ENCODE results near the gene PDGFD. TPM values are rescaled to one million over a fixed set of nuclear protein-coding genes. Genes with fewer than 3 reads are reported as not detected.

PDGFD gene
- total and polyA plus RNA-seq, 2 donors (not counting 1 experiment from before 2014, with no cell fraction given): 0.07 to 0.71 TPM

DNA sequence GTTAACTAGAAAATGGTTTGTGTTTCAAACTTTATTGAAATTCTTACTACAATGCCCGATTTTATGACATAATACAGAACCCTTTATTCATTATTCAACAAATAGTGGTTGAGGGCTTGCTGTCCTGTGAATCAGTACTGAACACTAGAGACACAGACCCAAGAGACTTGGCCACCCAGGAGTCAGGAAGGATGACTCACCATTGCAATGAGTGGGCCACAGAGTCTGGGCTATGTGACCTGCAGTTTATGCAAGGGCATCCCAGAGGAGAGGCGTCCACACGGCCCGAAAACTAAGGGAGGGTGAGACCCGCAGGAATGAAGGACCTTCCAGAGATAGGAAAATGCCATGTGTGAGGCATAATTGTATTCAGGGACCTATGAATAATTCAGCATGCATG, 271.3 kb downstream of the PDGFD start:
- TF ChIP-seq, protein P1, sequence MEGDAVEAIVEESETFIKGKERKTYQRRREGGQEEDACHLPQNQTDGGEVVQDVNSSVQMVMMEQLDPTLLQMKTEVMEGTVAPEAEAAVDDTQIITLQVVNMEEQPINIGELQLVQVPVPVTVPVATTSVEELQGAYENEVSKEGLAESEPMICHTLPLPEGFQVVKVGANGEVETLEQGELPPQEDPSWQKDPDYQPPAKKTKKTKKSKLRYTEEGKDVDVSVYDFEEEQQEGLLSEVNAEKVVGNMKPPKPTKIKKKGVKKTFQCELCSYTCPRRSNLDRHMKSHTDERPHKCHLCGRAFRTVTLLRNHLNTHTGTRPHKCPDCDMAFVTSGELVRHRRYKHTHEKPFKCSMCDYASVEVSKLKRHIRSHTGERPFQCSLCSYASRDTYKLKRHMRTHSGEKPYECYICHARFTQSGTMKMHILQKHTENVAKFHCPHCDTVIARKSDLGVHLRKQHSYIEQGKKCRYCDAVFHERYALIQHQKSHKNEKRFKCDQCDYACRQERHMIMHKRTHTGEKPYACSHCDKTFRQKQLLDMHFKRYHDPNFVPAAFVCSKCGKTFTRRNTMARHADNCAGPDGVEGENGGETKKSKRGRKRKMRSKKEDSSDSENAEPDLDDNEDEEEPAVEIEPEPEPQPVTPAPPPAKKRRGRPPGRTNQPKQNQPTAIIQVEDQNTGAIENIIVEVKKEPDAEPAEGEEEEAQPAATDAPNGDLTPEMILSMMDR (IDR thresholded peaks at IDR 0.05): no peak
- no peak for TF ChIP-seq EZH2 (IDR thresholded peaks at IDR 0.05; ENCODE audit: borderline replicate concordance, insufficient read depth, low read depth, low read length, poor library complexity, severe bottlenecking)
- H3K4me3 Mint-ChIP-seq: no peak overlapping the region
- H3K4me1 Mint-ChIP-seq: peaks cover 10% of the 10 kb centered on the region
- no peak overlapping the region for H3K27ac Mint-ChIP-seq
- Histone ChIP-seq H4K20me1 (ENCODE audit: control insufficient read depth, insufficient read depth, low read length, poor library complexity, severe bottlenecking) (no peaks in the 10 kb centered on the region), H3K79me2 (ENCODE audit: control insufficient read depth, insufficient read depth, low read length) (no peaks in the 10 kb centered on the region), H3K9ac (ENCODE audit: low read length) (no peak overlapping the region), H3K4me3 (ENCODE audit: control extremely low read depth in 1 of 5, extremely low read depth in 1 of 5, insufficient read depth in 1 of 5, low read depth in 2 of 5, low read length in 4 of 5) (no peak overlapping the region), H3K36me3 (replicated peaks in 1 of 2; ENCODE audit: control extremely low read depth in 1 of 2, control insufficient read depth in 1 of 2, extremely low read depth in 1 of 2, insufficient read depth in 2 of 2, low read length in 1 of 2) (no peaks in the 10 kb centered on the region), H2AFZ (ENCODE audit: insufficient read depth, low read depth, low read length, poor library complexity, severe bottlenecking) (no peak overlapping the region), H3K9me3 (ENCODE audit: control extremely low read depth in 1 of 3, control insufficient read depth in 2 of 3, insufficient read depth in 1 of 3, low read length in 2 of 3) (peaks cover 0 to 8% (median 2%) of the 10 kb centered on the region in 3 donors), H3K27me3 (replicated peaks in 1 of 4; ENCODE audit: control extremely low read depth in 1 of 4, control insufficient read depth in 3 of 4, insufficient read depth in 4 of 4, low read length in 3 of 4) (peaks cover 0 to 8% (median 4%) of the 10 kb centered on the region in 4 experiments), H3K4me1 (ENCODE audit: control insufficient read depth in 2 of 2, insufficient read depth in 2 of 2, low read length in 2 of 2) (peaks cover 9 to 11% of the 10 kb centered on the region in 2 donors), H3K27ac (ENCODE audit: low read length in 2 of 2) (no peak overlapping the region), H3K4me2 (replicated peaks; ENCODE audit: low read depth, low read length, poor library complexity, severe bottlenecking) (no peak overlapping the region)
- ChIA-PET POLR2A (no interaction called here), CTCF (no interaction called here)
- 98% methylated on average over 4 of the region's 5 CpGs for WGBS (ENCODE audit: insufficient coverage)
- ATAC-seq (ENCODE audit: low read depth): no peak
- DNase-seq: no peak
- intact Hi-C loops (cut with micrococcal nuclease): no loop called here
- no peaks in the 10 kb centered on the region for H3K9me3 Mint-ChIP-seq (ENCODE audit: insufficient read depth)
- H3K27me3 Mint-ChIP-seq: peaks cover 11% of the 10 kb centered on the region

DNA sequence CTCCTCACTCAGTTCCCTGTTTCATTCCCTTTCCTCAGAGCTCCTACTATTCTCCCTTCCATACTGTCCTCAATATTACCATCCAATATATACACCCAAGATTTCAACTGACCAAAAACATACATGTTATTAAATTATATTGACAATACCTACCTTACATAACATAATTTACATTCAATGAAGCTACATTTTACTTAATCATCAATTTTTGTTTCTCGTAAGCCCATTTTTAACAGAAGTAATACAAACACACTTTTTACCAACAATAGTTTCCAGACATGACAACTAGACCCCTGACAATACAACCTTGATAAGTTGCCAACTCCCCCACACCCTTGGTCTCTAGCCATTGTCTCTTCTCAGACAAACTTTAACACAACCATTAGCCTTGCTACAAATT, 273.3 kb downstream of the PDGFD start:
- Histone ChIP-seq H3K79me2 (ENCODE audit: control insufficient read depth, insufficient read depth, low read length) (no peaks in the 10 kb centered on the region), H2AFZ (ENCODE audit: insufficient read depth, low read depth, low read length, poor library complexity, severe bottlenecking) (no peak overlapping the region), H4K20me1 (ENCODE audit: control insufficient read depth, insufficient read depth, low read length, poor library complexity, severe bottlenecking) (no peaks in the 10 kb centered on the region), H3K4me3 (ENCODE audit: control extremely low read depth in 1 of 5, extremely low read depth in 1 of 5, insufficient read depth in 1 of 5, low read depth in 2 of 5, low read length in 4 of 5) (no peak overlapping the region), H3K27ac (ENCODE audit: low read length in 2 of 2) (no peak overlapping the region), H3K9me3 (ENCODE audit: control extremely low read depth in 1 of 3, control insufficient read depth in 2 of 3, insufficient read depth in 1 of 3, low read length in 2 of 3) (peaks cover 0 to 8% (median 2%) of the 10 kb centered on the region in 3 donors), H3K4me2 (replicated peaks; ENCODE audit: low read depth, low read length, poor library complexity, severe bottlenecking) (no peak overlapping the region), H3K4me1 (ENCODE audit: control insufficient read depth in 2 of 2, insufficient read depth in 2 of 2, low read length in 2 of 2) (peaks cover 5 to 7% of the 10 kb centered on the region in 2 donors), H3K9ac (ENCODE audit: low read length) (no peak overlapping the region), H3K27me3 (replicated peaks in 1 of 4; ENCODE audit: control extremely low read depth in 1 of 4, control insufficient read depth in 3 of 4, insufficient read depth in 4 of 4, low read length in 3 of 4) (peaks cover 0 to 14% (median 6%) of the 10 kb centered on the region in 4 experiments), H3K36me3 (replicated peaks in 1 of 2; ENCODE audit: control extremely low read depth in 1 of 2, control insufficient read depth in 1 of 2, extremely low read depth in 1 of 2, insufficient read depth in 2 of 2, low read length in 1 of 2) (no peaks in the 10 kb centered on the region)
- ChIA-PET POLR2A (no interaction called here), CTCF (no interaction called here)
- ATAC-seq (ENCODE audit: low read depth) (no peak), DNase-seq (no peak)
- Mint-ChIP-seq H3K4me3 (no peak overlapping the region), H3K9me3 (ENCODE audit: insufficient read depth) (no peaks in the 10 kb centered on the region), H3K27ac (no peak overlapping the region), H3K27me3 (peaks cover 14% of the 10 kb centered on the region), H3K4me1 (peaks cover 7% of the 10 kb centered on the region)
- intact Hi-C loops (cut with micrococcal nuclease): no loop called here
- 100% methylated on average over 1 of the region's 1 CpG for WGBS (ENCODE audit: insufficient coverage)
- no peak for TF ChIP-seq EZH2 (IDR thresholded peaks at IDR 0.05; ENCODE audit: borderline replicate concordance, insufficient read depth, low read depth, low read length, poor library complexity, severe bottlenecking)
- TF ChIP-seq, protein P1 (IDR thresholded peaks at IDR 0.05): no peak

All from B cell (primary cell).